ENCODE measurements around the gene PSTPIP2. TPM values are rescaled to one million over a fixed set of nuclear protein-coding genes. Genes with fewer than 3 reads are reported as not detected.

Gene PSTPIP2
- total and polyA plus RNA-seq, 2 of the 8 experiments (the other 6 are each of a cell fraction or from before 2014, with no cell fraction given): 1.8 to 2.4 TPM

GRCh38 chr18:45976566-45976965 is 95.5 kb downstream of the PSTPIP2 start:
- H4K8ac ChIP-seq (ENCODE audit: extremely low read depth, insufficient read depth, low read length): no peak overlapping the region
- FAIRE-seq: no peak

More at GRCh38 chr18:45976566-45976965, 95.5 kb downstream of the PSTPIP2 start:
- H3K23ac ChIP-seq (ENCODE audit: insufficient read length): no peak overlapping the region
- no peak overlapping the region for H4K5ac ChIP-seq (ENCODE audit: insufficient read length, low read depth, low read length)
- H3K4me1 ChIP-seq (replicated peaks in 1 of 4; ENCODE audit: control insufficient read depth in 3 of 4, insufficient read depth in 4 of 4, low read length in 3 of 4): peaks cover 0 to 8% (median 3%) of the 10 kb centered on the region in 4 experiments; a peak in 3 of 7 replicates
- no peaks in the 10 kb centered on the region for H3K27me3 ChIP-seq (replicated peaks in 1 of 4; ENCODE audit: control insufficient read depth in 3 of 4, extremely low read depth in 1 of 4, insufficient read depth in 3 of 4, low read length in 3 of 4)
- H3K9me3 ChIP-seq (ENCODE audit: insufficient read depth in 2 of 2, low read depth in 1 of 2, low read length in 1 of 2): no peaks in the 10 kb centered on the region
- no peak overlapping the region for H2BK120ac ChIP-seq (replicated peaks; ENCODE audit: low read depth, low read length)
- TF ChIP-seq SIRT6 (IDR thresholded peaks at IDR 0.05; ENCODE audit: low read length): no peak
- TF ChIP-seq TCF12 (IDR thresholded peaks at IDR 0.05; ENCODE audit: low read depth, low read length): no peak
- TF ChIP-seq KDM1A (IDR thresholded peaks at IDR 0.05; ENCODE audit: borderline replicate concordance, low read length): no peak
- TF ChIP-seq TEAD4 (IDR thresholded peaks at IDR 0.05; ENCODE audit: low read depth, low read length): no peak
- no peak for TF ChIP-seq SIX5 (IDR thresholded peaks at IDR 0.05; ENCODE audit: low read depth, low read length)
- TF ChIP-seq CREB1 (IDR thresholded peaks at IDR 0.05): no peak
- TF ChIP-seq NANOG (IDR thresholded peaks at IDR 0.05; ENCODE audit: insufficient read depth, low read depth, low read length, poor library complexity, severe bottlenecking): no peak
- no peak for TF ChIP-seq KDM4A (IDR thresholded peaks at IDR 0.05; ENCODE audit: low read depth, low read length, severe bottlenecking)
- TF ChIP-seq SP4 (IDR thresholded peaks at IDR 0.05; ENCODE audit: low read length): no peak
- TF ChIP-seq EZH2 (IDR thresholded peaks at IDR 0.05; ENCODE audit: low read depth, low read length, severe bottlenecking): no peak
- no peak for TF ChIP-seq NRF1 (IDR thresholded peaks at IDR 0.05; ENCODE audit: low read depth, low read length)
- no peak for TF ChIP-seq SUZ12 (IDR thresholded peaks at IDR 0.05; ENCODE audit: low read length)
- H2BK12ac ChIP-seq (ENCODE audit: low read depth, low read length): no peak overlapping the region
- H3K79me1 ChIP-seq (ENCODE audit: low read depth, low read length): no peaks in the 10 kb centered on the region
- ChIA-PET POLR2A (ENCODE audit: partially characterized antibody) (interaction anchor here (1.7 to 2.0 kb wide), 2 partner anchors 14 to 19 kb away, joined by 4 to 5 read pairs; no protein-coding TSS in a partner anchor), CTCF (ENCODE audit: partially characterized antibody) (interaction anchor here (0.7 to 4.4 kb wide), 10 partner anchors 11 to 314 kb away, joined by 3 to 27 read pairs (median 6); partner anchors contain the start of gene PSTPIP2)
- H3K9ac ChIP-seq (replicated peaks in 1 of 4; ENCODE audit: extremely low read depth in 1 of 4, low read depth in 3 of 4, low read length in 3 of 4): no peak overlapping the region
- no peak overlapping the region for H2AFZ ChIP-seq (ENCODE audit: low read length)
- H3K4me3 ChIP-seq (ENCODE audit: extremely low read depth in 1 of 4, insufficient read depth in 2 of 4, low read depth in 3 of 4, low read length in 4 of 4): no peak overlapping the region
- H3K14ac ChIP-seq (ENCODE audit: insufficient read length): no peak overlapping the region
- no peak overlapping the region for H4K91ac ChIP-seq (replicated peaks; ENCODE audit: insufficient read length, low read length)
- no peak overlapping the region for H3K18ac ChIP-seq (ENCODE audit: extremely low read depth, low read length)
- H2AK5ac ChIP-seq (ENCODE audit: low read depth, low read length): no peak overlapping the region
- no peak overlapping the region for H2BK5ac ChIP-seq (ENCODE audit: low read depth, low read length)
- DNase-seq (ENCODE audit: low read depth in 1 of 2, low spot score in 2 of 2): no peak
- no peak overlapping the region for H3K56ac ChIP-seq (replicated peaks; ENCODE audit: insufficient read length, low read depth, low read length)
- WGBS, 2 experiments (ENCODE audit: extremely low coverage in 1 of 2, insufficient coverage in 1 of 2, insufficient read length in 1 of 2, insufficient replicate concordance in 2 of 2, low coverage in 1 of 2, low lambda C conversion rate in 2 of 2, missing lambda C conversion rate in 1 of 2): 100% methylated on average over 1 of the region's 1 CpG; no CpG with 5 or more reads in 1 of the 2 experiments
- H3K4ac ChIP-seq (replicated peaks; ENCODE audit: insufficient read length, low read depth, low read length): no peak overlapping the region
- no peak overlapping the region for H3K4me2 ChIP-seq (ENCODE audit: insufficient read depth in 1 of 2, low read depth in 2 of 2, low read length in 2 of 2)
- H3K79me2 ChIP-seq (ENCODE audit: control insufficient read depth in 1 of 2, insufficient read depth in 2 of 2, low read length in 2 of 2): no peaks in the 10 kb centered on the region
- no peaks in the 10 kb centered on the region for H3K23me2 ChIP-seq (ENCODE audit: low read depth, low read length)
- H4K20me1 ChIP-seq (replicated peaks in 1 of 2; ENCODE audit: control insufficient read depth in 1 of 2, insufficient read depth in 2 of 2, low read length in 2 of 2): no peaks in the 10 kb centered on the region
- no peaks in the 10 kb centered on the region for H3K36me3 ChIP-seq (ENCODE audit: control insufficient read depth in 2 of 4, insufficient read depth in 4 of 4, low read length in 3 of 4)
- H3K27ac ChIP-seq (ENCODE audit: low read depth, low read length): no peak overlapping the region
- H2BK20ac ChIP-seq (ENCODE audit: low read length): no peak overlapping the region
- no peak overlapping the region for H2BK15ac ChIP-seq (ENCODE audit: low read length)
